COLO668 (cell line): ENCODE data around the gene EHD2.
"Not testable (repeated sequence)": the region's sequence is repeated elsewhere in the genome, so short reads cannot be mapped to it uniquely, and the experiment has no call there.

ENCODE experiments used
- DNase-seq: peaks from one replicate; lab custom pipeline; 2025; ENCODE audit not compliant: unreplicated experiment; lab: John Stamatoyannopoulos, UW

The EHD2 gene

GRCh38 chr19:47713046-47714021 lies at the start of gene EHD2:
Gene EHD2, plus strand, starts transcription at chr19:47713422. Its CDS starts 3,191 bp downstream, at chr19:47716613.
- DNase-seq, result peak; percentile 6

- DNase-seq, result no peak
These were observed 49.7 kb upstream of the EHD2 start for GRCh38 chr19:47663435-47663910.

DNA sequence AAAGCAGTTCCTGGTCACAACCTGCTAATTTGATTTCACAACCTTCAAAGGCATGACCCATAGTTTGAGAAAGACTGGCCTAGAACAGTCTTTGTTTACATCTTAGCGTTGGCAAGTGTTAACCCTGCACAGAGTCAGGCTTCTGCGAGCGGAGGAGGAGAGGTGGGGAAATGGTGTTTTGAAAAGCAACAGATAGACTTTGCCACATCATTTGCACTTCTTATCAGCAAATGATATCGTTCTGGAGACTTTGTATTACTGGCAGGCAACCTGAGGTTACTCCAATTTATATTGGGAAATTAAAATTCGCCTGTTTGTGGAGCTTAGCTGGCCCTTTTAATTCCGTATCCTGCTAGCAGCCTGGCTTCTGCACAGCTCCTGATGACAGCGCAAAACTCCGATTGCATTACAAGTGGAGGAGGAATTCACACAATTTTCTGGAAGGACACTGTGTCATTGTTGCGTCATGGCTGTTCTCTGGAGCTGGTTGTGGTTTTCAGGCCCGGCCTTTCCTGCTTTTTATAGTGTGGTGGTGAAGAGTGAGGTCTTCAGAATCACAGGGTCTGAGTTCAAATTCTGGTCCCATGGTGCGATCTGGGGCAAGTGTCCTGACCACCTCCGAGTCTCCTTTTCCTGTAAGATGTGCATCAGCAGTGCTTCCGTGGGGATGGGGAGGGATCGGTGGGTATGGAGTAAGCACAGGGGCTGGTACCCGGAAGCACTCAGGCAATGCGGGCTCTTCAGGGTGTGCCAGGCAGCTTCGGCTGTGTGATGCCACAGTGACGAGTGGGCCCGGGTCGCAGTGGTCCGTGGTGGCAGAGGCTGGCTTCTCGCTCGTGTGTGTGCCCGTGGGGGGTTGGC lies 49.1 kb upstream of the EHD2 start:
- DNase-seq, result no peak

DNA sequence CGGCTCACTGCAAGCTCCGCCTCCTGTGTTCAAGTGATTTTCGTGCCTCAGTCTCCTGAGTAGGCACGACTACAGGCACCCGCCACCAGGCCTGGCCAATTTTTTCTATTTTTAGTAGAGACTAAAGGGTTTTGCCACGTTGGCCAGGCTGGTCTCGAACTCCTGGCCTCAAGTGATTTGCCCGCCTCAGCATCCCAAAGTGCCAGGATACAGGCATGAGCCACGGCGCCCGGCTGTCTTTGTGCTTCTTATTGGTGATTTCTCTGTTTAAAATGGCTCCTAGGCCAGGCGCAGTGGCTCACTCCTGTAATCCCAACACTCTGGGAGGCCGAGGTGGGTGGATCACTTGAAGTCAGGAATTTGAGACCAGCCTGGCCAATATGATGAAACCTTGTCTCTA lies 44.7 kb upstream of the EHD2 start:
- DNase-seq, result not testable (repeated sequence)

DNA sequence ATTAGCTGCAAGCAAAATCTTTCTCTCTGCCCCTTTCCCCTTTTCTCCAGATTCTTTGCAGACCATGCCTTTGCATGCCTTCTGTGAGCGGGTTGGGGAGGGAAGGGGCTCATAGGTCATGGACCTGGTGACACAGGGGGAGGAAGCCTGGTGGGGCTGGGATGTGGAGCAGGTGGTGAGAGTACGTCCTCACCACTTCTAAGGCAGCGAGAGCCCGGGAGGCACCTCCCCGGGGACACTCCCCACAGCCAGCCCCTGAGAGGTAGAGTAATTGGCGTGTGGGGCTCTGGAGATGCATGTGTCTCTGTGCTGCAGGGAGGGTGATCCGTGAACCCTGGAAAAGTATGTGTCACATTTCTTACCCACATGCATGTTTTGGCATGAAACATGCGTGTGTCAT lies 42.5 kb upstream of the EHD2 start:
- no peak for DNase-seq

GRCh38 chr19:47671499-47671898 lies 41.7 kb upstream of the EHD2 start:
- no peak for DNase-seq

GRCh38 chr19:47673426-47673825 lies 39.8 kb upstream of the EHD2 start:
- DNase-seq, result no peak

- no peak for DNase-seq
These were observed 38.7 kb upstream of the EHD2 start for GRCh38 chr19:47674548-47674947.

- no peak for DNase-seq
These were observed 38.0 kb upstream of the EHD2 start for GRCh38 chr19:47675271-47675670.

- no peak for DNase-seq
These were observed 37.4 kb upstream of the EHD2 start for GRCh38 chr19:47675859-47676258.

DNA sequence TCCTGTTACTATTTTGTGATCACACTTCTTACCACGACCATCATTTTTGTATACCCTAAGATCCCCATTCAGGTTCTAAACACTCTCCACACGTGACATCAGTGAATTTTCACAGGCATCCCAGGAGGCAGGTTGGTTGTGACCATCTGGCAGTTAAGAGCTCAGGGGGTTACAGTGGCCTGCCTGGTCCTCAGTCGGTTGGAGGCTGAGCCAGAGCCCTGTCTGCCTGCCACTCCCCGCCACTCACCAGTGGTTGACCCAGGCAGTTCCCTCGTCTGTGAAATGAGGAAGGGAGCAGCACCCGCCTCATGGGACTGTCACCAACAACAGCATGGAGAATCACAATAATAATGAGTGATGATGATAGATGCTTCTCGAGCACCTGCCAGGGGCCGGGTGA lies 36.4 kb upstream of the EHD2 start:
- no peak for DNase-seq

GRCh38 chr19:47679251-47679900 lies 33.8 kb upstream of the EHD2 start:
- DNase-seq, result no peak

DNA sequence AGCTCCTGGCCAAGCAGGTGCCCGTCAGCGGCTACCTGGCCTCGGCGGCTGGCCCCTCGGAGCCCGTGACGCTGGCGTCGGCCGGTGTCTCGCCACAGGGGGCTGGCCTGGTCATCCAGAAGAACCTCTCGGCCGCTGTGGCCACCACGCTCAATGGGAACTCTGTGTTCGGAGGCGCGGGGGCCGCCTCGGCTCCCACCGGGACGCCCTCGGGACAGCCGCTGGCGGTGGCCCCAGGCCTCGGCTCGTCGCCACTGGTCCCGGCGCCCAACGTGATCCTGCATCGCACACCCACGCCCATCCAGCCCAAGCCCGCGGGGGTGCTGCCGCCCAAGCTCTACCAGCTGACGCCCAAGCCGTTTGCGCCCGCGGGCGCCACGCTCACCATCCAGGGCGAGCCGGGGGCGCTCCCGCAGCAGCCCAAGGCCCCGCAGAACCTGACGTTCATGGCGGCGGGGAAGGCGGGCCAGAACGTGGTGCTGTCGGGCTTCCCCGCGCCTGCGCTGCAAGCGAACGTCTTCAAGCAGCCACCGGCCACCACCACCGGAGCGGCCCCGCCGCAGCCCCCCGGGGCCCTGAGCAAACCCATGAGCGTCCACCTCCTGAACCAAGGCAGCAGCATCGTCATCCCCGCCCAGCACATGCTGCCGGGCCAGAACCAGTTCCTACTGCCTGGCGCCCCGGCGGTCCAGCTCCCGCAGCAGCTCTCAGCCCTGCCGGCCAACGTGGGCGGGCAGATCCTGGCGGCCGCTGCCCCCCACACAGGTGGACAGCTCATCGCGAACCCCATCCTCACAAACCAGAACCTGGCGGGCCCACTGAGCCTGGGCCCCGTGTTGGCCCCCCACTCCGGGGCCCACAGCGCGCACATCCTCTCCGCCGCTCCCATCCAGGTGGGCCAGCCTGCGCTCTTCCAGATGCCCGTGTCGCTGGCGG lies 33.0 kb upstream of the EHD2 start:
- no peak for DNase-seq

DNA sequence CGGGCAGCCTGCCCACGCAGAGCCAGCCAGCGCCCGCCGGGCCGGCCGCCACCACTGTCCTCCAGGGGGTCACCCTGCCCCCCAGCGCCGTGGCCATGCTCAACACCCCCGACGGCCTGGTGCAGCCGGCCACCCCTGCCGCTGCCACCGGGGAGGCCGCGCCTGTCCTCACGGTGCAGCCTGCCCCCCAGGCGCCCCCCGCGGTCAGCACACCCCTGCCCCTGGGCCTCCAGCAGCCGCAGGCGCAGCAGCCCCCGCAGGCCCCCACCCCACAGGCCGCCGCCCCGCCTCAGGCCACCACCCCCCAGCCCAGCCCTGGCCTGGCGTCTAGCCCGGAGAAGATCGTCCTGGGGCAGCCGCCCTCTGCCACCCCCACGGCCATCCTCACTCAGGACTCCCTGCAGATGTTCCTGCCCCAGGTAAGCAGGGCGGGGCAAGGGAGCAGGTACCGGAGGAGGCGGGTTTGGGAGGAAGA lies 32.3 kb upstream of the EHD2 start:
- DNase-seq, result no peak

DNA sequence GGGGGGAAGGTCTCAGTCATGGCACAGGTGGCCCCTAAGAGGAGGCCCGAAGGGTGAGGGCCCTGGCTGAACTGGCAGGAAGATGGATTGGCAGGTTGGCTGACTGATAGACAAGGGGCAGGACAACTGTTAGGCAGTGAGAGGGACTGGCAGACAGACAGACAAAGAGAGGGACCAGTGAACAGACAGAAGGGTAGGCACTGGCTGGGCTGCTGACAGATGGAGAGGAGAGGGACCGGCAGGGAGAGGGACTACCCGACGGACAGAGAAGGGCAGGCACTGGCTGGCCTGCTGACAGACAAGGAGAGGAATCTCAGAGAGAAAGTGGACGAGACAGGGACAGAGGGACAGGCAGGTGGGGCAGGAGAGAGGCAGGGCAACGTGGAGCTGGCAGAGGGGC lies 31.8 kb upstream of the EHD2 start:
- DNase-seq, result no peak

DNA sequence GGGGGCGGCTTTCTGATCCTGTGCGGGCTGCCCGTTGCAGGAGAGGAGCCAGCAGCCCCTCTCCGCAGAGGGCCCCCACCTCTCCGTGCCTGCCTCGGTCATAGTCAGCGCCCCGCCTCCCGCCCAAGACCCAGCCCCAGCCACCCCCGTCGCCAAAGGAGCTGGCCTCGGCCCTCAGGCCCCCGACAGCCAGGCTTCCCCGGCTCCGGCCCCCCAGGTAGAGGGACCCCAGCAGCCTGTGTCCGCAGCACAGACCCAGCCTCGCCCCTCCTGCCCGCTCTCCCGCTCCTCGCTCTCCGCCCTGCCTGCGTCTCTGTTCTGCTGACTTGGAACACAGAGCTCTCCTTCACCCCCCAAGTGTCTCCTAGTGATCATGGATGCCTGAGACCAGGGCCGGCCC lies 31.3 kb upstream of the EHD2 start:
- no peak for DNase-seq

DNA sequence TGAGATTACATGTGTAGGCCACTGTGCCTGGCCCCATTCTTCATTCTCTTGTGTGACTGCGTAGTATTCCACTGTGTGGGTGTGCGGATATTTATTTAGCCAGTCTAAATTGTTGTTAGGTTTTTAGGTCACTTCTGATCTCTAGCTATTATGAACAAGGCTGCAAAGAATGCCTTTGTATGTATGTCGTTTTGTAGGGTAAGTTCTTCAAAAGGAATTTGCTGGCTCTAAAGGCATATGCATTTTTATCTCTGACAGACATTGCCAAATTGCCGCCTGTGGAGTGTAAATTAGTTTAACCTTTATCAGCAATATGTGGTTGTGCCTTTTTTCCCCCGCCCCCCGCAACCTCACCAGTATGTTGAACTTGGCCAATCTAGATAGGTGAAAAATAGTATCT lies 30.3 kb upstream of the EHD2 start:
- no peak for DNase-seq

GRCh38 chr19:47686679-47687450 lies 26.4 kb upstream of the EHD2 start:
- DNase-seq, result no peak

DNA sequence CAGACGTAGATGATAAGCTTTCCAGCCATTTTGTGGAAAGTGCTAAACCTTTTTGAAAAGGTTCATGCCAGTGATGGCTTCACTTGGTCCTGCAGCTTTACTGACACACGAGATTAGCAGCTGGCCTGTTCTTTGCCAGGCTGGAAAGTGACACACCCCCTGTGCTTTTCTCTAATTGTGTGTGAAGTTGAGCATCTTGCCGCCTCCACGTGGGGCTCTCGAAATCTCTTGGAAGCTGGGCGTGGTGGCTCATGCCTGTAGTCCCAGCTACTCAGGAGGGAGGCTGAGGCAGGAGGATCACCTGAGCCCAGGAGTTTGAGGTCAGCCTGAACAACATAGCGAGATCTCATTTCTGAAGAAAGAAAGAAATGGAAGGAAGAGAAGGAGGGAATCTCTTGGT lies 25.3 kb upstream of the EHD2 start:
- DNase-seq, result no peak
